Neural progenitor cell (in vitro differentiated cells): ENCODE measurements around the gene ADM5.

Experiments
- EZH2 ChIP-seq: fragments of 200-600 bp; sonication (generic); IDR thresholded peaks from 2 replicates; pipeline ENCODE4 v1.6.1; 2017; ENCODE audit warnings: antibody characterized with exemption, mild to moderate bottlenecking, moderate library complexity
- EZH2phosphoT487 ChIP-seq: fragments of 200-600 bp; sonication (generic); IDR thresholded peaks from 2 replicates; pipeline ENCODE4 v1.6.1; 2017; ENCODE audit warnings: antibody characterized with exemption
- TF ChIP-seq, protein P1 (sequence below): fragments of 200-600 bp; sonication (generic); IDR thresholded peaks from 2 replicates; pipeline ENCODE4 v1.5.1; 2017; ENCODE audit warnings: antibody characterized with exemption, mild to moderate bottlenecking

DNA sequence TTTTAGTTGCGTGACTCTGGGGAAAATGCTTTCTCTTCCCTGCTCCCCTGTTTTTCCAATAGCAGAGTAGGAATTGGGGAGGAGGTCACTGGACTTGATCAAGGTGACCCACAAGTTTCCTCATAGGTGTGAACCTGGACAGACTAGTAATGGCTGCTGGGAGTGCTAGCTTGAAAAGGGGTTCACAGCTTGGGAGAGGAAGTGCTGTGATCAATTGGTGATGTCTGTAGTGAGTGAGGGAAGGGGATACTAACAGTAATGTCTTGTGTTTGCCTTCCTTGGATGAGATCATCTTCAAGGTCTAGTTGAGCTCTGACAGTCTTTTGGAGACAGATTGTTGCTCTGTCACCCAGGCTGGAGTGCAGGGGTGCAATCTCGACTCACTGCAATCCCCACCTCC is 21.9 kb upstream of the ADM5 start:
- TF ChIP-seq, protein P1, sequence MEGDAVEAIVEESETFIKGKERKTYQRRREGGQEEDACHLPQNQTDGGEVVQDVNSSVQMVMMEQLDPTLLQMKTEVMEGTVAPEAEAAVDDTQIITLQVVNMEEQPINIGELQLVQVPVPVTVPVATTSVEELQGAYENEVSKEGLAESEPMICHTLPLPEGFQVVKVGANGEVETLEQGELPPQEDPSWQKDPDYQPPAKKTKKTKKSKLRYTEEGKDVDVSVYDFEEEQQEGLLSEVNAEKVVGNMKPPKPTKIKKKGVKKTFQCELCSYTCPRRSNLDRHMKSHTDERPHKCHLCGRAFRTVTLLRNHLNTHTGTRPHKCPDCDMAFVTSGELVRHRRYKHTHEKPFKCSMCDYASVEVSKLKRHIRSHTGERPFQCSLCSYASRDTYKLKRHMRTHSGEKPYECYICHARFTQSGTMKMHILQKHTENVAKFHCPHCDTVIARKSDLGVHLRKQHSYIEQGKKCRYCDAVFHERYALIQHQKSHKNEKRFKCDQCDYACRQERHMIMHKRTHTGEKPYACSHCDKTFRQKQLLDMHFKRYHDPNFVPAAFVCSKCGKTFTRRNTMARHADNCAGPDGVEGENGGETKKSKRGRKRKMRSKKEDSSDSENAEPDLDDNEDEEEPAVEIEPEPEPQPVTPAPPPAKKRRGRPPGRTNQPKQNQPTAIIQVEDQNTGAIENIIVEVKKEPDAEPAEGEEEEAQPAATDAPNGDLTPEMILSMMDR = no peak
- no peak for TF ChIP-seq EZH2phosphoT487
- TF ChIP-seq EZH2 = no peak
